Bronchial epithelial cell (primary cell): ENCODE measurements around the gene GRIP1. TPM values are rescaled to one million over a fixed set of nuclear protein-coding genes. Genes with fewer than 3 reads are reported as not detected.

ENCODE experiments used
- DNase-seq: peaks from one replicate; pipeline ENCODE4 v3.0.0-alpha.2; 2010; ENCODE audit warnings: low read depth
- FAIRE-seq: peaks from 2 replicates; lab custom pipeline; 2011; peaks lifted over from hg19 to GRCh38; lab: Jason Lieb, UNC
- H3K27me3 ChIP-seq: 2 replicates; pipeline ENCODE4 v1.5.1; 2011; ENCODE audit warnings: low read length; ENCODE audit not compliant: control insufficient read depth, insufficient read depth
- H3K36me3 ChIP-seq: 2 replicates; pipeline ENCODE4 v1.5.1; 2011; ENCODE audit warnings: low read length; ENCODE audit not compliant: control insufficient read depth, insufficient read depth
- H3K4me3 ChIP-seq: 2 replicates; pipeline ENCODE4 v1.5.1; 2011; ENCODE audit warnings: mild to moderate bottlenecking, low read depth, low read length, control low read depth
- total RNA-seq: library from RNA; depleted of rRNA; stranded (reverse); fragments of >200 nt; gene quantifications from 2 replicates; pipeline ENCODE4 v1.2.1, GENCODE V29; 2014
- TF ChIP-seq, protein P1 (sequence below): IDR thresholded peaks from 2 replicates; pipeline ENCODE4 v1.5.1; 2011; ENCODE audit warnings: mild to moderate bottlenecking, moderate library complexity, low read length, control low read depth, inconsistent platforms; ENCODE audit not compliant: insufficient read depth, severe bottlenecking

Gene GRIP1
- total RNA-seq, 1 donor from 2014 or later: 3.9 TPM

DNA sequence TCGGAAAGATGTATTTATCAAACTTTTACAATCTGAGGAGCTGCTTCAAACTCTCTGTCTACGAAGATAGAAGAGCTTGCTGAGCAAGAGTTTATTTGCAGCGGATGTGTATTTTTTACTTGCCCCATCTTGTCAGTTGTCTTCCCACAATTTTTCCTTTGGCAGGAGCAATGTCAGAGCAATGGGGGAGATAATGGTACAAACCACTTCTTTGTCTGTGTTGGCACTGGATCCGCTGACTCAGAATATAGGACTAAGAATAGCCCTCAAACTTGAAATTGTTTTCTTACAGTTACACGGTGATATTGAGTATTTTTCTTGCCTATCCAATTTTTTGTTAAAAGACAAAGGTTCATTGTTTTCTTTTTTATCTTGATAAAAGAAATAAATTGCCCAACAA is 348.9 kb downstream of the GRIP1 start:
- Histone ChIP-seq H3K27me3 (no peaks in the 10 kb centered on the region), H3K4me3 (no peak overlapping the region), H3K36me3 (peaks cover 2% of the 10 kb centered on the region)
- DNase-seq: peak; percentile 79
- TF ChIP-seq, protein P1, sequence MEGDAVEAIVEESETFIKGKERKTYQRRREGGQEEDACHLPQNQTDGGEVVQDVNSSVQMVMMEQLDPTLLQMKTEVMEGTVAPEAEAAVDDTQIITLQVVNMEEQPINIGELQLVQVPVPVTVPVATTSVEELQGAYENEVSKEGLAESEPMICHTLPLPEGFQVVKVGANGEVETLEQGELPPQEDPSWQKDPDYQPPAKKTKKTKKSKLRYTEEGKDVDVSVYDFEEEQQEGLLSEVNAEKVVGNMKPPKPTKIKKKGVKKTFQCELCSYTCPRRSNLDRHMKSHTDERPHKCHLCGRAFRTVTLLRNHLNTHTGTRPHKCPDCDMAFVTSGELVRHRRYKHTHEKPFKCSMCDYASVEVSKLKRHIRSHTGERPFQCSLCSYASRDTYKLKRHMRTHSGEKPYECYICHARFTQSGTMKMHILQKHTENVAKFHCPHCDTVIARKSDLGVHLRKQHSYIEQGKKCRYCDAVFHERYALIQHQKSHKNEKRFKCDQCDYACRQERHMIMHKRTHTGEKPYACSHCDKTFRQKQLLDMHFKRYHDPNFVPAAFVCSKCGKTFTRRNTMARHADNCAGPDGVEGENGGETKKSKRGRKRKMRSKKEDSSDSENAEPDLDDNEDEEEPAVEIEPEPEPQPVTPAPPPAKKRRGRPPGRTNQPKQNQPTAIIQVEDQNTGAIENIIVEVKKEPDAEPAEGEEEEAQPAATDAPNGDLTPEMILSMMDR: no peak
- FAIRE-seq: no peak

DNA sequence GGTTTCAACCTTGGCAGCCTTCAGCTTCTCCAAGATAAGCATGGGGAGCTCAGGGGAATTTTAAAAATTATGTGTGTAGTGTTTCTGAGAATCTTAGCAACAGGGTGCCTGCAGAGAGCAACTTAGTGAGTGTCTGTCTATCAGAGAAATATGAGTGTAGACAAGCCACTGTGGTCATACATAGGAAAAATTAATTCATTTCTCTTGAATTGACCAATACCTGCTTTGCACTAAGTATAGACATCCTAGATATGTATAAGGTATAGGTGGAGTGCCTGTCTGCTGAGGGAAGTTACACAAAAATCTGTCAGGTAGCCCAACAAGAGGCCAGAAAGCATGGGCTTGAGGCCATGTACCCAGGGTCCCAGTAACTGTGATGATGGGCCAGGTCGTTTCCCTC is 355.9 kb downstream of the GRIP1 start:
- no peak for DNase-seq
- Histone ChIP-seq H3K4me3 (no peak overlapping the region), H3K27me3 (no peaks in the 10 kb centered on the region), H3K36me3 (no peaks in the 10 kb centered on the region)
- TF ChIP-seq, protein P1: no peak
- FAIRE-seq: no peak

- FAIRE-seq: no peak
- peak; percentile 82 for DNase-seq
- no peaks in the 10 kb centered on the region for H3K27me3 ChIP-seq
- H3K4me3 ChIP-seq: no peak overlapping the region
- TF ChIP-seq, protein P1: no peak
- no peaks in the 10 kb centered on the region for H3K36me3 ChIP-seq
Measured at GRCh38 chr12:66321435-66321834, 357.4 kb downstream of the GRIP1 start.

DNA sequence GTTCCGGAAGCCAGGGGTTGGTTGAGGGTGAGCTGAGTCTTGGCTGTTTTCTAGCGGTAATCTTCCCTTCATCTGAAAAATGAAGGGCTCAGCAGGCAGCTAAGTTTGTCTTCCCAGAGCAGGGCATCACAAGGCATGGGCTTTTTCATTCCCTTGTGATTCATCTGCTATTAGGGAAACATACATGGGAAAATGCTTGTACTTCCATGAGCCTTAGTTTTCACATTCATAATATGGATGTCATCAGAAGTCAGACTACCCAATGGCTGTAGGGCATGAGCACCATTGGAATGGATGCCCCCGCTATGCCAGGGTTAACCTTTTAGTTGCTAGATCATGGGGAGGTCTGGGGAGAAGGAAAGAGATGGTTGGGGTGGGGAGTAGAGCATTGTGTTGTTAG is 357.9 kb downstream of the GRIP1 start:
- TF ChIP-seq, protein P1: no peak
- Histone ChIP-seq H3K36me3 (no peaks in the 10 kb centered on the region), H3K27me3 (no peaks in the 10 kb centered on the region), H3K4me3 (no peak overlapping the region)
- FAIRE-seq: no peak
- peak; percentile 37 for DNase-seq

GRCh38 chr12:66319266-66319954 is 359.5 kb downstream of the GRIP1 start:
- Histone ChIP-seq H3K36me3 (no peaks in the 10 kb centered on the region), H3K4me3 (no peak overlapping the region), H3K27me3 (no peaks in the 10 kb centered on the region)
- no peak for FAIRE-seq
- no peak for DNase-seq
- TF ChIP-seq, protein P1: no peak

DNA sequence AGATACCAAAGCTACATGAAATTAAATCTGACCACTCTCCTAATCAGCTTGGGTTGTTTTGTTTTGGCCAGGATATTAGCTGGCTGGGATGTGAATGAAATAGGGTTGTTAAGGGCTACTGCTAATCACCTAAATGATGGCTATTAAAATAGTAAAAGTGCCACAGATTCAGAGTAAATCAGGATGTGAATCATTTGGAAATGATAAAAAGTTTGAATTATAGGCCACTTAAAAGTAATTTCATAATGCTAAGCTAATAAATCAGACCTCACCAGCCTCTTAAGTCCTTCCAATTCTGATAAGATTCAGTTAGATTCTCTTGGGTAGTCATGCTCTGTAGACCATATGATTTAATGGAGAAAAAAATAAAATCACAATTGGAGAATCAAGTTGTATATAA is 364.6 kb downstream of the GRIP1 start:
- FAIRE-seq: no peak
- Histone ChIP-seq H3K4me3 (no peak overlapping the region), H3K36me3 (no peaks in the 10 kb centered on the region), H3K27me3 (no peaks in the 10 kb centered on the region)
- TF ChIP-seq, protein P1: no peak
- no peak for DNase-seq
